ENCODE results near the gene ARHGDIA.

GRCh38 chr17:81902023-81902652 lies 31.0 kb upstream of the ARHGDIA start, which contains the start of gene NPB:
- no peak; the same call in 1 of the 2 replicates for TF ChIP-seq POLR2AphosphoS5 (IDR thresholded peaks at IDR 0.05; ENCODE audit: low read depth)
- no peak for TF ChIP-seq CTCF (IDR thresholded peaks at IDR 0.05; ENCODE audit: insufficient read depth, low read length)
- no peak for TF ChIP-seq REST (IDR thresholded peaks at IDR 0.05; ENCODE audit: insufficient replicate concordance, low read depth)

All from HL-60 (cell line).